SK-N-SH treated with all-trans-retinoic acid at 6 μM for 48 hours (cell line): ENCODE measurements around the gene BRAT1.
A peak's percentile ranks its signal among the peaks of the same experiment; 100 is the strongest.

Experiments used
- ATAC-seq: fragments of 200-7000 bp; cut with Tn5 transposase; 3 replicates; pipeline ENCODE4 v1.9.1; 2020; ENCODE audit warnings: mild to moderate bottlenecking, moderate library complexity
- ARNTL ChIP-seq: fragments of 450-650 bp; formaldehyde crosslinking; IDR thresholded peaks from 2 replicates; pipeline ENCODE4 v1.5.0; 2020; ENCODE audit warnings: low read depth, mild to moderate bottlenecking, moderate library complexity, borderline replicate concordance
- BACH2 ChIP-seq: fragments of 250-450 bp; sonication (Bioruptor Pico); IDR thresholded peaks from 2 replicates; pipeline ENCODE4 v1.9.0; 2021; ENCODE audit warnings: mild to moderate bottlenecking, borderline replicate concordance
- CREB5 ChIP-seq: fragments of 250-450 bp; sonication (Bioruptor Pico); IDR thresholded peaks from 2 replicates; pipeline ENCODE4 v1.5.1; 2020; ENCODE audit warnings: low read depth, mild to moderate bottlenecking, moderate library complexity
- CSDC2 ChIP-seq: fragments of 250-450 bp; sonication (Bioruptor Pico); IDR thresholded peaks from 2 replicates; pipeline ENCODE4 v1.5.0; 2020; ENCODE audit warnings: mild to moderate bottlenecking, moderate library complexity
- CSRNP3 ChIP-seq: fragments of 250-450 bp; sonication (Bioruptor Pico); IDR thresholded peaks from 2 replicates; pipeline ENCODE4 v1.5.1; 2021; ENCODE audit warnings: mild to moderate bottlenecking, moderate library complexity
- GLIS3 ChIP-seq: fragments of 250-450 bp; sonication (Bioruptor Pico); IDR thresholded peaks from 2 replicates; pipeline ENCODE4 v1.5.0; 2020; ENCODE audit warnings: mild to moderate bottlenecking, moderate library complexity
- ISL1 ChIP-seq: fragments of 250-450 bp; sonication (Bioruptor Pico); IDR thresholded peaks from 2 replicates; pipeline ENCODE4 v2.1.2; 2022; ENCODE audit warnings: mild to moderate bottlenecking, moderate library complexity
- PATZ1 ChIP-seq: fragments of 250-450 bp; sonication (Bioruptor Pico); IDR thresholded peaks from 2 replicates; pipeline ENCODE4 v1.8.0; 2020; ENCODE audit warnings: mild to moderate bottlenecking, moderate library complexity, borderline replicate concordance
- POU6F1 ChIP-seq: fragments of 250-450 bp; sonication (Bioruptor Pico); IDR thresholded peaks from 2 replicates; pipeline ENCODE4 v1.8.0; 2021; ENCODE audit warnings: low read depth, mild to moderate bottlenecking, moderate library complexity, borderline replicate concordance
- PPARA ChIP-seq: fragments of 250-450 bp; sonication (Bioruptor Pico); IDR thresholded peaks from 2 replicates; pipeline ENCODE4 v1.5.0; 2020; ENCODE audit warnings: mild to moderate bottlenecking, borderline replicate concordance
- SNAI2 ChIP-seq: fragments of 250-450 bp; sonication (Bioruptor Pico); IDR thresholded peaks from 2 replicates; pipeline ENCODE4 v1.5.0; 2020; ENCODE audit warnings: mild to moderate bottlenecking, moderate library complexity
- TCF4 ChIP-seq: fragments of 250-450 bp; sonication (Bioruptor Pico); IDR thresholded peaks from 2 replicates; pipeline ENCODE4 v1.8.0; 2021; ENCODE audit warnings: mild to moderate bottlenecking, moderate library complexity, borderline replicate concordance
- TOX ChIP-seq: fragments of 250-450 bp; sonication (Bioruptor Pico); IDR thresholded peaks from 2 replicates; pipeline ENCODE4 v1.8.0; 2021; ENCODE audit warnings: mild to moderate bottlenecking, moderate library complexity, borderline replicate concordance
- TSHZ2 ChIP-seq: fragments of 250-450 bp; sonication (Bioruptor Pico); IDR thresholded peaks from 2 replicates; pipeline ENCODE4 v1.5.0; 2020; ENCODE audit warnings: mild to moderate bottlenecking, moderate library complexity
- ZC3H10 ChIP-seq: fragments of 250-450 bp; sonication (Bioruptor Pico); IDR thresholded peaks from 2 replicates; pipeline ENCODE4 v1.5.1; 2021; ENCODE audit warnings: mild to moderate bottlenecking, moderate library complexity
- ZFP3 ChIP-seq: fragments of 250-450 bp; sonication (Bioruptor Pico); IDR thresholded peaks from 2 replicates; pipeline ENCODE4 v1.5.0; 2020; ENCODE audit warnings: mild to moderate bottlenecking, moderate library complexity
- ZNF565 ChIP-seq: fragments of 450-650 bp; formaldehyde crosslinking; conservative IDR thresholded peaks from 2 replicates; pipeline ENCODE4 v1.5.0; 2020; ENCODE audit warnings: low read depth, mild to moderate bottlenecking, moderate library complexity
- ZNF70 ChIP-seq: fragments of 450-650 bp; formaldehyde crosslinking; IDR thresholded peaks from 2 replicates; pipeline ENCODE4 v1.5.0; 2020; ENCODE audit warnings: mild to moderate bottlenecking, moderate library complexity
- ZNF8 ChIP-seq: fragments of 450-650 bp; formaldehyde crosslinking; IDR thresholded peaks from 2 replicates; pipeline ENCODE4 v1.5.0; 2020; ENCODE audit warnings: mild to moderate bottlenecking, moderate library complexity

The BRAT1 gene

GRCh38 chr7:2569421-2569820, 14.1 kb upstream of the BRAT1 start:
- TF ChIP-seq BACH2 (no peak), GLIS3 (no peak), ZNF70 (CRISPR knock-in tag) (no peak)
- ATAC-seq: no peak

- TF ChIP-seq PPARA (CRISPR knock-in tag): no peak
- no peak for TF ChIP-seq POU6F1 (CRISPR knock-in tag)
- no peak for TF ChIP-seq ZFP3 (CRISPR knock-in tag)
- TF ChIP-seq TSHZ2: no peak
- TF ChIP-seq ARNTL (CRISPR knock-in tag): no peak
- no peak for TF ChIP-seq ZC3H10 (CRISPR knock-in tag)
- no peak for TF ChIP-seq SNAI2 (CRISPR knock-in tag)
- no peak for TF ChIP-seq ZNF70 (CRISPR knock-in tag)
- no peak for TF ChIP-seq ZNF565 (CRISPR knock-in tag)
Observed at GRCh38 chr7:2568521-2569223, 13.3 kb upstream of the BRAT1 start.

GRCh38 chr7:2567679-2568278, 12.5 kb upstream of the BRAT1 start:
- ATAC-seq: peak; percentile 60
- TF ChIP-seq BACH2 (no peak), CREB5 (CRISPR knock-in tag) (no peak), PATZ1 (no peak), ZNF70 (CRISPR knock-in tag) (no peak), ZNF565 (CRISPR knock-in tag) (no peak)

More at GRCh38 chr7:2568521-2569223, 13.3 kb upstream of the BRAT1 start:
- no peak for ATAC-seq

GRCh38 chr7:2566890-2567678, 11.8 kb upstream of the BRAT1 start:
- ATAC-seq: no peak
- TF ChIP-seq CSDC2 (CRISPR knock-in tag): no peak
- TF ChIP-seq CSRNP3 (CRISPR knock-in tag): no peak
- TF ChIP-seq ISL1 (CRISPR knock-in tag): no peak
- no peak for TF ChIP-seq ARNTL (CRISPR knock-in tag)
- no peak for TF ChIP-seq TOX (CRISPR knock-in tag)
- no peak for TF ChIP-seq ZNF70 (CRISPR knock-in tag)
- TF ChIP-seq TSHZ2: no peak
- TF ChIP-seq CREB5 (CRISPR knock-in tag): no peak
- TF ChIP-seq SNAI2 (CRISPR knock-in tag): no peak
- no peak for TF ChIP-seq ZNF8 (CRISPR knock-in tag)
- TF ChIP-seq ZNF565 (CRISPR knock-in tag): no peak
- no peak for TF ChIP-seq PPARA (CRISPR knock-in tag)
- TF ChIP-seq GLIS3: no peak
- TF ChIP-seq TCF4 (CRISPR knock-in tag): no peak
